HG02798 (cell line): ENCODE measurements around the gene STRA6.

Experiments used
- ATAC-seq: cut with Tn5 transposase; IDR thresholded peaks from one replicate; pipeline ENCODE4 v1.9.1; 2021; ENCODE audit warnings: mild to moderate bottlenecking; ENCODE audit not compliant: unreplicated experiment, poor library complexity

The STRA6 gene

DNA sequence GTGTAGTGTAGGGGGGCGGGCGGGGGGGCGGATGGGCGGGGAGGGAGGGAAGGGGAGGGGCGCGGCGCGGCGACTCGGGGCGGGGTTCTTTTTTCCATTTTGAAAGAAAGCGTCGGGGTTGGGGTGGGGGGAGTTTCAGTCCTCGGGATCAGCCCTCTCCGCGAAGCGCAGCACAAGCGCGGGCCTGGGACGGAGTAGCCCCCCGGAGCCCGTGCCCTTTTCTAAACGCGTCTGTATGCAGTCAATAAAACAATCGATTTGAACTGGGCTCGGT lies 66.1 kb downstream of the STRA6 start:
- no peak for ATAC-seq

DNA sequence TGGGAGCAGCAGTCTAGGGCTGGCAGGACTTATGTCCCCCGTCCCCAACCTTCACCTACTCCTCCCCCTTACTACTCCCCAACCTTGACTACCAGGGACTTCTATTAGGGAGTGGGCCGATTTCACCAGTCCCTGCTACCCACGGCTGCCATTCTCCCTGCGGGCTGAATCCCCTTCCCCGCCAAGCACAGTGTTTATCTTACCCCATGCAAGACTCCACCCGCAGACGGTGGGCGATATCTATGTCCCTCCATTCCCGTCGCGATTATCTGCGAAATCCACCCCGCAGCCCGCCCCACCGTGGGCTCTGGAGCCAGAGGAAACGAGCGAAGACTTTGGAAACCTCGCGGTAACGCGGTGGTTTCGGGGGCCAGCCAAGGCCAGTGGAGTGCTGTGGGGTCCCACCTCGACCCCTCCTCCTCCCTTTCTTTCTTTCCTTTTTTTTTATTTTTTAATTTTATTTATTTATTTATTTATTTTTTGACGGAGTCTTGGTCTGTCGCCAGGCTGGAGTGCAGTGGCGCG lies 67.5 kb downstream of the STRA6 start:
- ATAC-seq = no peak

DNA sequence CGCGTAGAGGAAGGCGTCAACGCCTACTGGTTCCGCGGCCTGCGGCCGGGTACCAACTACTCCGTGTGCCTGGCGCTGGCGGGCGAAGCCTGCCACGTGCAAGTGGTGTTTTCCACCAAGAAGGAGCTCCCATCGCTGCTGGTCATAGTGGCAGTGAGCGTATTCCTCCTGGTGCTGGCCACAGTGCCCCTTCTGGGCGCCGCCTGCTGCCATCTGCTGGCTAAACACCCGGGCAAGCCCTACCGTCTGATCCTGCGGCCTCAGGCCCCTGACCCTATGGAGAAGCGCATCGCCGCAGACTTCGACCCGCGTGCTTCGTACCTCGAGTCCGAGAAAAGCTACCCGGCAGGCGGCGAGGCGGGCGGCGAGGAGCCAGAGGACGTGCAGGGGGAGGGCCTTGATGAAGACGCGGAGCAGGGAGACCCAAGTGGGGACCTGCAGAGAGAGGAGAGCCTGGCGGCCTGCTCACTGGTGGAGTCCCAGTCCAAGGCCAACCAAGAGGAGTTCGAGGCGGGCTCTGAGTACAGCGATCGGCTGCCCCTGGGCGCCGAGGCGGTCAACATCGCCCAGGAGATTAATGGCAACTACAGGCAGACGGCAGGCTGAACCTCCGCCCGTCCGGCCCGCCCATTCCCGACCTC lies 68.1 kb downstream of the STRA6 start:
- no peak for ATAC-seq

DNA sequence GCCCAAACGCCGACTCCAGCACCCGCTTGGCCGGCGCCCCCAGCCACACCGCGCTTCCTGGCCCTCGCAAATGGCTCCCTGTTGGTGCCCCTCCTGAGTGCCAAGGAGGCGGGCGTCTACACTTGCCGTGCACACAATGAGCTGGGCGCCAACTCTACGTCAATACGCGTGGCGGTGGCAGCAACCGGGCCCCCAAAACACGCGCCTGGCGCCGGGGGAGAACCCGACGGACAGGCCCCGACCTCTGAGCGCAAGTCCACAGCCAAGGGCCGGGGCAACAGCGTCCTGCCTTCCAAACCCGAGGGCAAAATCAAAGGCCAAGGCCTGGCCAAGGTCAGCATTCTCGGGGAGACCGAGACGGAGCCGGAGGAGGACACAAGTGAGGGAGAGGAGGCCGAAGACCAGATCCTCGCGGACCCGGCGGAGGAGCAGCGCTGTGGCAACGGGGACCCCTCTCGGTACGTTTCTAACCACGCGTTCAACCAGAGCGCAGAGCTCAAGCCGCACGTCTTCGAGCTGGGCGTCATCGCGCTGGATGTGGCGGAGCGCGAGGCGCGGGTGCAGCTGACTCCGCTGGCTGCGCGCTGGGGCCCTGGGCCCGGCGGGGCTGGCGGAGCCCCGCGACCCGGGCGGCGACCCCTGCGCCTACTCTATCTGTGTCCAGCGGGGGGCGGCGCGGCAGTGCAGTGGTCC lies 68.7 kb downstream of the STRA6 start:
- ATAC-seq = no peak

DNA sequence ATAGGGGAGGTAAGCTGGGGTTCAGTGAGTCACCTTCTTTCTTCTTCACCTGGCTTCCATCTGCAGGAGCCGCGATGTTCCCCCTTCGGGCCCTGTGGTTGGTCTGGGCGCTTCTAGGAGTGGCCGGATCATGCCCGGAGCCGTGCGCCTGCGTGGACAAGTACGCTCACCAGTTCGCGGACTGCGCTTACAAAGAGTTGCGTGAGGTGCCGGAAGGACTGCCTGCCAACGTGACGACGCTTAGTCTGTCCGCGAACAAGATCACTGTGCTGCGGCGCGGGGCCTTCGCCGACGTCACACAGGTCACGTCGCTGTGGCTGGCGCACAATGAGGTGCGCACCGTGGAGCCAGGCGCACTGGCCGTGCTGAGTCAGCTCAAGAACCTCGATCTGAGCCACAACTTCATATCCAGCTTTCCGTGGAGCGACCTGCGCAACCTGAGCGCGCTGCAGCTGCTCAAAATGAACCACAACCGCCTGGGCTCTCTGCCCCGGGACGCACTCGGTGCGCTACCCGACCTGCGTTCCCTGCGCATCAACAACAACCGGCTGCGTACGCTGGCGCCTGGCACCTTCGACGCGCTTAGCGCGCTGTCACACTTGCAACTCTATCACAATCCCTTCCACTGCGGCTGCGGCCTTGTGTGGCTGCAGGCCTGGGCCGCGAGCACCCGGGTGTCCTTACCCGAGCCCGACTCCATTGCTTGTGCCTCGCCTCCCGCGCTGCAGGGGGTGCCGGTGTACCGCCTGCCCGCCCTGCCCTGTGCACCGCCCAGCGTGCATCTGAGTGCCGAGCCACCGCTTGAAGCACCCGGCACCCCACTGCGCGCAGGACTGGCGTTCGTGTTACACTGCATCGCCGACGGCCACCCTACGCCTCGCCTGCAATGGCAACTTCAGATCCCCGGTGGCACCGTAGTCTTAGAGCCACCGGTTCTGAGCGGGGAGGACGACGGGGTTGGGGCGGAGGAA lies 69.6 kb downstream of the STRA6 start:
- no peak for ATAC-seq

DNA sequence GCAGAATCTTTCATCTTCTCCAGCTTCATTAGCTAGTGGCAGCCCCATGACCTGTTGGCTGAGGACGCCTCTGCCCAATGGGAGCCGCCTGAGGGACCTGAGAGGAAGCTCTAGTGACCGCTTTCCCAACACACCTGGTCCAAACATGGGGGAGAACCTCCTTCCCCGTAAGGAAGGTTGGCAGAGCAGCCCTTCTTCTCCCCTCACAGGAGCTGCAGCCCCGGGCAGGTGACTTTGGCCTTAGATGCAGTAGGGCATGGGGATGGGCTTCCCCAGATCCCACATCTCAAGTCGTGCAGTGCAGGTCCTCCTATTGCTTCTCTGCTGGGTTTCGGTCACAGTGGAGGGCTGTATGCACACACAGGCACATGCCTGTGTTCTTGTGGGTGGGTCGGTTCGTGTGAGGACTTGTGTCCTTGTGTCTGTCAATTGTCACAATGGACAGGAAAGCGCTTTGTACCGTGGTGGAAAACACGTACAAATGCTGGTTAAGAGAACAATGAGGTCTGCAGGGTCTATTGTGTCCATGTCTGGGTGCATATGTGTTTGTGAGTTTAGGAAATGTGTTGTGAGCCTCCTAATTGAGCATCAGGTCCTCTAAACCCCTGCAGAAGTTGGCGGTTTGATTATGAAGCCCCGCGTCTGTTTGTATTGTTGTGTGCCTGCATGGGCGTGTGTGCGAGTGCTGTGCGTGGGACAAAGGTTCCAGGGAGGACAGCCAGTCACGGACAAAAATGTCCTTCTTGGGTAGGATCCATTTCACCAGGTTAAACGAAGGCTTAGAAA lies 70.8 kb downstream of the STRA6 start:
- no peak for ATAC-seq

DNA sequence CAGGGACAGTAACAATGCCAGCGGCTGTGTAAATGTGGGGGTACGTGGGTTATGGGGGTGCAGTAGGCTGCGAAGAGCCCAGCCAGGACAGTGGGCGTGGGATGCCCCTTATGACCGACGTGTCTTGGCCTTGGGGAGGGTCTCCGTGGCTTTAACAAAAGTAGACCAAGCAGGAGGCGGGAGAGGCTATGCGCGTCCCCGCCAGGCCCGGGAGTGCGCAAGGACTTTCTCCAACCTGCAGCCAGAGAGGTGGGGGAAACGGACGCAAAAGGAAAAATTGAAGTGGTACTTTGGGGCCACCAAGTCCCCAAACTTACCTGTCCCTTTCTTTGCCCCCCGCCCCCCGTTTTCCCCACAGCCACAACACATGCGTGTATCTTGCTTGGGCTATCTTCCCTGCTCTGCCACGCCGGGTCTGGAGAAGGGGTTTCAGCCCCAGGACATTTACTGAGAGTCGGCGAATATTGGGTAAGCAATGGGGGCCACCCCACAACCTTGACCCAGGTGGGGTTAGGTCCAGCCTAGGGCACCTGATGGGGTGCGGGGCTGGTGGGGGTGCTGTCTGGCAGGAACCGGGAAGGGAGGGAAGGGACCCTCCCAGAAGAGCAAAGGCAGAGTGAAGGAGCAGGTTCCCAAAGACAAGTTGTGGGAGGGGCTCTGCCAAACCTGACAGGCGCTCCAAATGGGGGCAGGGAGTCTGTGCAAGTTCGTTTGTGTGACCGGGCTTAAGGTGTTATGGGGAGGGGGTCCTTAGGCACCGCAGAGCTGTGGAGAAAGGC lies 71.5 kb downstream of the STRA6 start:
- no peak for ATAC-seq

DNA sequence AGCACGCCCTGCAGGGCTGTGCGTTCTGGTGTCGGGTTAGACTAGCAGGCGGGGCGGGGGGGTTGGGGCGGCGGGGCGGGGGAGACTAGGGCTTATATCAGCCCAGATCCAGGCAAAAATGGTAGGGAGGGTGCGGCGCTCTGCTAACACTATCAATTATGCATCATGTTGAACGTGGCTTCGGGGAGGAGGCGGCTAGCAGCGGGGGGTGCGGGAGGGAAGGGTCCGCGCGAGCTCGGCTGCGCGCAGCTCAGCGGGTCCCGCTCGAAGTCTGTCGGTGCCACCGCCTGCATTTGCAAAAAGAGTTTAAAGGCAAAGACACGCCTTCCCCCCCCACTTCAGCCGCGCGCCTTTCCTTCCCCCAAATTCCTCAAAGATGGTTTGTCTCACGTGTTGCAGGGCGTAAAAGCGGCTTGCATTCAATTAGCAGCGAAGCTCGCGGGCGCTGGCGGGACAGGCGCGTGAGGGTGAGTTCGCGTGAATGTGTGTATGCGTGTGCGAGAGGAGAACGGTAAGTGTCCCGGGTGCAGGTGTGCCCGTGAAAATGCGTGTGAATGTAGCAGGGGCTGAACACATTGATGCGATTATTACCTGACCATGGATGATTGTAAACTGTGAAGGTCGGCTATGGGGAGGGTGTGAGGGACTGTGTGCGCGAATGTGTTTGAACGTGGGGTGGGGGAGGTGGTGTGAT lies 72.3 kb downstream of the STRA6 start, which contains the start of gene ISLR2:
ISLR2 (plus strand) TSS at position 432 of the 694 bp plus-strand sequence. CDS start 2,169 bp downstream, outside the sequence.
- no peak for ATAC-seq

DNA sequence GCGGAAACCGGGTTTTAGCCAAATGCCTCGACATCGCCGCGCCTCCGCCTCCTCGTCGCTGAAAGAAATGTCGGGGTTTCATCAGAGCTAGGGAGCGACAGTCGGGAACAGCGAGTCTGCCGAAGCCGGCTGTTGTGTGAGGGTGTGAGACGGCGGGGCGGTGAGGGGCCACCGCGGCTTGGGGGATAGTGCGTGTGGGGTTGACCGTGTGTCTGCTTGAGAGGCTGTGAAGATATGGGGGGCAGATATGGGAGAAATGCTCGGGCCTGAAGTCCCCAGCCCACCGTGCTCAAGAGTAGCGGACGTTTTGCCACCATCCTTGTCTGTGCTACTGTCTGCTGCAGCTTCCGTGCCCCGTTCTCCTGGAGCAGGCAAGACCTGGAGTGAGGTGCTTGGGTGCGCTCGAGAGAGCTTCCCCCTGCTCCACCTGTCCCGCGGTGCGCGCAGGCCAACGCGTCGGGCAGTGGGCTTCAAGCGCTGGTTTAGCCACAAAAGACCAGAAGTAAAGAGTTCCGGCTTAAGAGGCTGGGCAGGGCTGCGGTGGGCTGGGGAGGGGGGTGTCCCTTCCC lies 72.9 kb downstream of the STRA6 start:
- no peak for ATAC-seq
